Tibial artery (tissue), 4 donors: ENCODE measurements around the gene RNF187.
A peak's percentile ranks its signal among the peaks of the same experiment; 100 is the strongest.
"Not testable (repeated sequence)": the region's sequence is repeated elsewhere in the genome, so short reads cannot be mapped to it uniquely, and the experiment has no call there.

Experiments
- DNase-seq, 2 donors: peaks; one replicate each; pipeline ENCODE4 v3.0.0-alpha.2; 2019
- H3K27ac ChIP-seq, 2 donors: fragments of 200-600 bp; sonication (generic) in 1 of 2; 1 replicate in 1 of 2; 2 replicates in 1 of 2; pipeline ENCODE4 v1.5.1; 2018 to 2019; ENCODE audit warnings: mild to moderate bottlenecking in 1 of 2
- H3K27me3 ChIP-seq, 2 donors: fragments of 200-600 bp; sonication (generic) in 1 of 2; one replicate each; pipeline versions ENCODE4 v1.5.1 to v1.6.0; 2016 to 2019
- H3K36me3 ChIP-seq, 3 donors: fragments of 200-600 bp; sonication (generic) in 2 of 3; one replicate each; pipeline ENCODE4 v1.5.1; 2016 to 2019; ENCODE audit warnings: mild to moderate bottlenecking in 2 of 3
- H3K4me1 ChIP-seq, 4 donors: fragments of 200-600 bp; sonication (generic) in 2 of 4; 1 replicate in 3 of 4; 2 replicates in 1 of 4; pipeline ENCODE4 v1.5.1; 2016 to 2019
- H3K4me3 ChIP-seq, 2 donors: fragments of 200-600 bp; sonication (generic) in 1 of 2; 1 replicate in 1 of 2; 2 replicates in 1 of 2; pipeline ENCODE4 v1.5.1; 2018 to 2019; ENCODE audit warnings: mild to moderate bottlenecking in 2 of 2
- H3K9me3 ChIP-seq, 3 donors: fragments of 200-600 bp; sonication (generic) in 1 of 3; one replicate each; pipeline ENCODE4 v1.5.1; 2016 to 2019
- intact Hi-C: fragments of 100-400 bp; cut with DNase I; formaldehyde crosslinking; loops from one replicate; pipeline ENCODE4 v1.15.0; 2023; ENCODE audit warnings: low total_unique reads
- TF ChIP-seq, protein P1 (sequence below), 2 experiments: fragments of 200-600 bp in 1 of 2; fragments of 450-650 bp in 1 of 2; IDR thresholded peaks; one replicate each; pipeline ENCODE4 v1.5.1; 2017 to 2019; ENCODE audit warnings: antibody characterized with exemption in 2 of 2, mild to moderate bottlenecking in 1 of 2, moderate library complexity in 1 of 2

Gene RNF187

GRCh38 chr1:228465571-228466146 is 21.5 kb upstream of the RNF187 start:
- H3K27me3 ChIP-seq, result peaks cover 3 to 98% of the 10 kb centered on the region in 2 donors
- H3K4me3 ChIP-seq, result no peak overlapping the region
- no peaks in the 10 kb centered on the region for H3K9me3 ChIP-seq
- peaks cover 0 to 16% (median 13%) of the 10 kb centered on the region in 4 donors for H3K4me1 ChIP-seq
- intact Hi-C loops, result no loop called here
- TF ChIP-seq, protein P1, sequence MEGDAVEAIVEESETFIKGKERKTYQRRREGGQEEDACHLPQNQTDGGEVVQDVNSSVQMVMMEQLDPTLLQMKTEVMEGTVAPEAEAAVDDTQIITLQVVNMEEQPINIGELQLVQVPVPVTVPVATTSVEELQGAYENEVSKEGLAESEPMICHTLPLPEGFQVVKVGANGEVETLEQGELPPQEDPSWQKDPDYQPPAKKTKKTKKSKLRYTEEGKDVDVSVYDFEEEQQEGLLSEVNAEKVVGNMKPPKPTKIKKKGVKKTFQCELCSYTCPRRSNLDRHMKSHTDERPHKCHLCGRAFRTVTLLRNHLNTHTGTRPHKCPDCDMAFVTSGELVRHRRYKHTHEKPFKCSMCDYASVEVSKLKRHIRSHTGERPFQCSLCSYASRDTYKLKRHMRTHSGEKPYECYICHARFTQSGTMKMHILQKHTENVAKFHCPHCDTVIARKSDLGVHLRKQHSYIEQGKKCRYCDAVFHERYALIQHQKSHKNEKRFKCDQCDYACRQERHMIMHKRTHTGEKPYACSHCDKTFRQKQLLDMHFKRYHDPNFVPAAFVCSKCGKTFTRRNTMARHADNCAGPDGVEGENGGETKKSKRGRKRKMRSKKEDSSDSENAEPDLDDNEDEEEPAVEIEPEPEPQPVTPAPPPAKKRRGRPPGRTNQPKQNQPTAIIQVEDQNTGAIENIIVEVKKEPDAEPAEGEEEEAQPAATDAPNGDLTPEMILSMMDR (IDR thresholded peaks at IDR 0.05), result no peak
- H3K27ac ChIP-seq, result no peak overlapping the region
- DNase-seq, result no peak
- H3K36me3 ChIP-seq, result no peaks in the 10 kb centered on the region

GRCh38 chr1:228468188-228468587 is 19.0 kb upstream of the RNF187 start:
- H3K36me3 ChIP-seq, H3K9me3 ChIP-seq, intact Hi-C loops, H3K4me3 ChIP-seq, DNase-seq, H3K27ac ChIP-seq: not testable (repeated sequence)
- H3K4me1 ChIP-seq, result peaks cover 0 to 16% (median 13%) of the 10 kb centered on the region in 4 donors
- peaks cover 3 to 92% of the 10 kb centered on the region in 2 donors for H3K27me3 ChIP-seq

DNA sequence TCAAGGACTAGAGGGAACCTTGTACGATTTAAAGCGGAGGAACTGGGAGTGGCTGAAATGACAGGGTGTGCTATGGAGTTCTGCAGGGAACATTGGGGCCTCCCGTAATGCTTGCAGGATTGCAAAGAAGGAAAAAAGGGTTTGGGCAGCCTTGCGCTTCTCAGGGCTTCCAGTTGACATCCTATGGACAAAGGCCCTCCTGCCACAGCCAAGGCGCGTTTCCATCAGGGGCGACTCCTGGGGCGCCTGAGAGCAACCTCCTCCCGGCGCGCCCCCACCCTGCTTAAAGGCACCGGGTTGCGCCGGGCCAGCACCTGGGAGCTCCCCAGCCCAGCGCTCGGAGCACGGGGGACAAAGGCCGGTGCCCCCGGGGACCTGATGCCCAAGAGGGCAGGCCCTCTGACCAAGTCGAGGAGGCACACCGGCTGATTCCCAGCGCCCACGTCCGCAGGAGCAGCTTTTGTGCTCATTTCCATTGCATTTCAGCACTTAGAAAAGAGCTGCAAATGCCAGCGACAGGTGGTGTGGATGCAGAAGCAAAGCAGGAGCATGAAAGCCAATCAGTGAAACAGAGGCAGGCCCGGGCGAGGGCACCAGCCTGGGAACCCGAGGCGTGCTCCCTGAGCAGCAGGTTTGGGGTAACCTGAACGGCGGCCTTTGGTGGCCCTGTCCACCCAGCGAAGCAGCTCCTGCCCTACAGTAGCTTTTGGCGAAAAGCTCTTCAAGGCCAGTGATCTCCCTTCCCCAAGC is 17.6 kb upstream of the RNF187 start:
- intact Hi-C loops, result no loop called here
- Histone ChIP-seq H3K4me1 (peaks cover 0 to 4% (median 3%) of the 10 kb centered on the region in 4 donors), H3K36me3 (no peaks in the 10 kb centered on the region), H3K27me3 (peaks cover 0 to 84% of the 10 kb centered on the region in 2 donors), H3K27ac (no peak overlapping the region), H3K4me3 (no peak overlapping the region), H3K9me3 (no peaks in the 10 kb centered on the region)
- DNase-seq, result no peak
- TF ChIP-seq, protein P1 (IDR thresholded peaks at IDR 0.05), result no peak

DNA sequence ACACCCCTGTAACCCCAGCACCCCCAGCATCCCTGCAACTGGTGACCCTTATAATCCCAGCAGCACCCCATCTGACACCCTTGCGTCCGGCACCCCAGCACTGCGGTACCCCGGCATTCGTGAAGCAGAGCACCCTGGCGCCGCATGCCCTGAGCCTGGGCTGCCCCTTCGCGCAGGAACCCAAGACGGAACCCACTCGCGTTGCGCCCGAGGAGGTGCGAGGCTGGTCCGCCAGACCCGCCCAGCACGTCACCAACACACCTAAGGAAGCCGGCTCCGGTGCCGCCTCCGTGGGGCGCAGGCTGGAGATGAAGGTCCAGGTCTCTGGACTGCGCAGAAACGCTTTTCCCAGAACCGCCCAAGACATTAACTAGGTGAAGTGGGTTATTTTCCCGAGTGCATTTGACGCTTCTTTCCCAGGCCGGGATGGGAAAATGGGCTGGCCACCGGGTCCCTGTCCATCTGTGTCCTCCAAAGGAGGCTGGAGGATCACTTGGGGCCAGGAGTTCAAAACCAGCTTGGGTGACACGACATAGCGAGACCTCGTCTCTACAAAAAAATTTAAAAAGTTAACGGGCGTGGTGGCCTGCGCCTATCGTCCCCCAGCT is 15.9 kb upstream of the RNF187 start:
- DNase-seq, result no peak
- TF ChIP-seq, protein P1 (IDR thresholded peaks at IDR 0.05), result no peak
- no peaks in the 10 kb centered on the region for H3K9me3 ChIP-seq
- H3K4me3 ChIP-seq, result no peak overlapping the region
- H3K27ac ChIP-seq, result no peak overlapping the region
- H3K36me3 ChIP-seq, result no peaks in the 10 kb centered on the region
- no peaks in the 10 kb centered on the region for H3K4me1 ChIP-seq
- H3K27me3 ChIP-seq, result peaks cover 0 to 67% of the 10 kb centered on the region in 2 donors
- intact Hi-C loops, result no loop called here

- TF ChIP-seq, protein P1 (IDR thresholded peaks at IDR 0.05), result peak; percentile 17 to 19
- Histone ChIP-seq H3K27ac (no peak overlapping the region), H3K4me3 (no peak overlapping the region), H3K4me1 (no peaks in the 10 kb centered on the region), H3K36me3 (no peaks in the 10 kb centered on the region), H3K27me3 (peaks cover 0 to 61% of the 10 kb centered on the region in 2 donors), H3K9me3 (no peaks in the 10 kb centered on the region)
- intact Hi-C loops, result no loop called here
- no peak for DNase-seq
These were observed 15.3 kb upstream of the RNF187 start for GRCh38 chr1:228471762-228472398.
